DMS153 (cell line): ENCODE results near the gene RPP25.
A peak's percentile ranks its signal among the peaks of the same experiment; 100 is the strongest.
"Not testable (repeated sequence)": the region's sequence is repeated elsewhere in the genome, so short reads cannot be mapped to it uniquely, and the experiment has no call there.

ENCODE experiments used
- DNase-seq: peaks from one replicate; lab custom pipeline; 2025; lab: John Stamatoyannopoulos, UW

Gene RPP25

GRCh38 chr15:74917676-74918075, 38.9 kb downstream of the RPP25 start:
- no peak for DNase-seq

- not testable (repeated sequence) for DNase-seq
Measured at GRCh38 chr15:74913799-74914198, 42.8 kb downstream of the RPP25 start.

GRCh38 chr15:74913041-74913440, 43.5 kb downstream of the RPP25 start:
- no peak for DNase-seq

GRCh38 chr15:74908635-74909034, 47.9 kb downstream of the RPP25 start:
- DNase-seq: no peak

GRCh38 chr15:74907163-74907870, 49.3 kb downstream of the RPP25 start:
- DNase-seq: no peak

GRCh38 chr15:74906450-74907162, 50.0 kb downstream of the RPP25 start, which contains the start of gene FAM219B:
Gene FAM219B, minus strand, starts transcription at chr15:74906851. Its CDS starts 51 bp downstream, at chr15:74906800.
- DNase-seq: peak; percentile 2

- no peak for DNase-seq
Measured at GRCh38 chr15:74906067-74906449, 50.5 kb downstream of the RPP25 start.
